Endothelial cell of umbilical vein (primary cell): Measurements from ENCODE around the gene MEGF11. TPM values are rescaled to one million over a fixed set of nuclear protein-coding genes. Genes with fewer than 3 reads are reported as not detected.

ENCODE experiments used
- BruUV-seq: library from RNA; stranded (reverse); fragments of 400-500 nt; replicated peaks from 2 replicates; lab custom pipeline; 2021; lab: Mats Ljungman, UMichigan
- CTCF ChIA-PET: fragments of 300-600, 350-600 bp; sonication (Branson Sonifier 250); formaldehyde crosslinking; loops from one replicate; lab custom pipeline; 2021; ENCODE audit warnings: antibody characterized with exemption, inconsistent platforms; lab: Charles Lee
- POLR2A ChIA-PET: fragments of 300-600, 350-600 bp; sonication (Branson Sonifier 250); formaldehyde crosslinking; loops from one replicate; lab custom pipeline; 2021; ENCODE audit warnings: antibody characterized with exemption, inconsistent platforms; lab: Charles Lee
- DNase-seq: peaks from one replicate; pipeline ENCODE4 v3.0.0-alpha.2; 2011; ENCODE audit warnings: low read depth, low spot score
- FAIRE-seq: peaks from 2 replicates; lab custom pipeline; 2011; peaks lifted over from hg19 to GRCh38; lab: Jason Lieb, UNC
- H2AFZ ChIP-seq: 2 replicates; pipeline ENCODE4 v1.6.0; 2012; ENCODE audit warnings: low read depth, low read length, control low read depth, inconsistent platforms
- H3K27ac ChIP-seq: 2 replicates; pipeline ENCODE4 v1.5.1; 2011; ENCODE audit warnings: low read depth, mild to moderate bottlenecking, control low read depth, low read length, moderate library complexity; ENCODE audit not compliant: insufficient read depth
- H3K27me3 ChIP-seq, 2 experiments: 2 replicates each; pipeline versions ENCODE4 v1.6.0 to v1.6.1; 2011; ENCODE audit warnings: low read length in 2 of 2, mixed read lengths in 1 of 2; ENCODE audit not compliant: control insufficient read depth in 2 of 2, insufficient read depth in 2 of 2
- H3K36me3 ChIP-seq, 2 experiments: 2 replicates in 1 of 2; 3 replicates in 1 of 2; pipeline ENCODE4 v1.5.1; 2011; ENCODE audit warnings: low read length in 2 of 2, mild to moderate bottlenecking in 1 of 2, moderate library complexity in 1 of 2; ENCODE audit not compliant: control insufficient read depth in 2 of 2, insufficient read depth in 2 of 2; ENCODE audit errors: extremely low read depth in 1 of 2
- H3K4me1 ChIP-seq: 3 replicates; pipeline ENCODE4 v1.5.1; 2011; ENCODE audit warnings: mild to moderate bottlenecking, low read length; ENCODE audit not compliant: control insufficient read depth, insufficient read depth; ENCODE audit errors: extremely low read depth
- H3K4me2 ChIP-seq: 2 replicates; pipeline ENCODE4 v1.6.1; 2011; ENCODE audit warnings: low read length, control low read depth, mixed read lengths; ENCODE audit not compliant: insufficient read depth
- H3K4me3 ChIP-seq, 3 experiments: fragments of 200-600 bp in 1 of 3; sonication (generic), shearing (Covaris generic) in 1 of 3; replicated peaks in 1 of 3; 2 replicates each; pipeline ENCODE4 v1.5.1; 2011 to 2016; ENCODE audit warnings: control low read depth in 3 of 3, low read length in 3 of 3, mild to moderate bottlenecking in 2 of 3, inconsistent platforms in 1 of 3, low read depth in 1 of 3, moderate library complexity in 1 of 3; ENCODE audit not compliant: insufficient read depth in 1 of 3
- H3K79me2 ChIP-seq: 2 replicates; pipeline ENCODE4 v1.6.0; 2012; ENCODE audit warnings: low read length, inconsistent platforms; ENCODE audit not compliant: control insufficient read depth, insufficient read depth
- H3K9ac ChIP-seq: replicated peaks from 2 replicates; pipeline ENCODE3; 2011; ENCODE audit warnings: low read length, control low read depth; ENCODE audit not compliant: insufficient read depth; ENCODE audit errors: extremely low read depth
- H3K9me1 ChIP-seq: replicated peaks from 3 replicates; pipeline ENCODE4 v1.6.0; 2011; ENCODE audit warnings: mild to moderate bottlenecking, low read length; ENCODE audit not compliant: control insufficient read depth, insufficient read depth; ENCODE audit errors: extremely low read depth
- H3K9me3 ChIP-seq: replicated peaks from 2 replicates; pipeline ENCODE4 v1.5.1; 2012; ENCODE audit warnings: low read length, inconsistent platforms; ENCODE audit not compliant: control insufficient read depth, insufficient read depth
- H4K20me1 ChIP-seq: replicated peaks from 2 replicates; pipeline ENCODE3; 2011; ENCODE audit warnings: mild to moderate bottlenecking, low read length; ENCODE audit not compliant: control insufficient read depth, insufficient read depth; ENCODE audit errors: extremely low read depth
- CTCF ChIP-seq, 2 donors: IDR thresholded peaks; 1 replicate in 1 of 2; 2 replicates in 1 of 2; pipeline ENCODE4 v1.5.1; 2011; ENCODE audit warnings: low read length in 2 of 2, mild to moderate bottlenecking in 2 of 2, moderate library complexity in 2 of 2, control low read depth in 1 of 2, inconsistent platforms in 1 of 2, low read depth in 1 of 2; ENCODE audit not compliant: insufficient read depth in 1 of 2; ENCODE audit errors: extremely low read depth in 1 of 2
- EZH2 ChIP-seq: IDR thresholded peaks from 2 replicates; pipeline ENCODE4 v1.6.1; 2012; ENCODE audit warnings: borderline replicate concordance, low read depth, mild to moderate bottlenecking, moderate library complexity, low read length, inconsistent platforms; ENCODE audit not compliant: severe bottlenecking
- FOS ChIP-seq: IDR thresholded peaks from 2 replicates; pipeline ENCODE4 v1.6.1; 2011; ENCODE audit warnings: mild to moderate bottlenecking, low read length, moderate library complexity, borderline replicate concordance; ENCODE audit not compliant: insufficient read depth
- GATA2 ChIP-seq: IDR thresholded peaks from 2 replicates; pipeline ENCODE4 v1.7.0; 2011; ENCODE audit warnings: low read depth, mild to moderate bottlenecking, moderate library complexity, mixed read lengths, low read length; ENCODE audit not compliant: insufficient read length, insufficient read depth
- JUN ChIP-seq: IDR thresholded peaks from 2 replicates; pipeline ENCODE4 v1.6.1; 2011; ENCODE audit warnings: borderline replicate concordance, low read depth; ENCODE audit not compliant: insufficient read length, insufficient read depth
- MAX ChIP-seq: IDR thresholded peaks from 2 replicates; pipeline ENCODE4 v1.6.1; 2011; ENCODE audit not compliant: insufficient read depth, insufficient read length
- MYC ChIP-seq: IDR thresholded peaks from one replicate; pipeline ENCODE4 v1.6.1; 2011; ENCODE audit warnings: mild to moderate bottlenecking, low read depth, low read length
- POLR2A ChIP-seq: IDR thresholded peaks from 2 replicates; pipeline ENCODE4 v1.6.1; 2012; ENCODE audit warnings: low read depth, mild to moderate bottlenecking, control low read depth, low read length
- POLR2AphosphoS5 ChIP-seq: IDR thresholded peaks from 2 replicates; pipeline ENCODE4 v1.6.1; 2012; ENCODE audit warnings: low read depth, mild to moderate bottlenecking, control low read depth, low read length, moderate library complexity; ENCODE audit not compliant: insufficient read depth
- dilution Hi-C: fragments of 300-500 bp; cut with MboI; formaldehyde crosslinking; loops from one replicate; pipeline ENCODE4 v1.15.0; 2019; ENCODE audit warnings: low sequenced_read_pairs; ENCODE audit not compliant: extremely low pct_ligation_motif_present
- intact Hi-C: fragments of 100-400 bp; cut with micrococcal nuclease; formaldehyde crosslinking; loops from one replicate; pipeline ENCODE4 v1.10.0; 2022
- polyA plus RNA-seq, 4 experiments: library from polyadenylated mRNA; depleted of rRNA in 3 of 4; stranded (reverse) in 3 of 4; unstranded in 1 of 4; fragments of >200 nt; gene quantifications; 2 replicates each; pipeline versions ENCODE4 v1.2.1 to v1.2.3, GENCODE V29; 2011 to 2012; ENCODE audit warnings: missing spikeins in 1 of 4
- total RNA-seq: library from RNA; stranded (reverse); gene quantifications from 2 replicates; pipeline ENCODE4 v1.2.3, GENCODE V29; 2021

MEGF11 gene
- total and polyA plus RNA-seq, 2 donors (not counting 3 experiments of a cell fraction or from before 2014, with no cell fraction given): not detected

GRCh38 chr15:66226736-66227135, 26.8 kb downstream of the MEGF11 start:
- Histone ChIP-seq H3K4me1 (no peaks in the 10 kb centered on the region), H2AFZ (no peak overlapping the region), H3K27ac (no peak overlapping the region), H4K20me1 (no peaks in the 10 kb centered on the region), H3K9me1 (no peaks in the 10 kb centered on the region), H3K4me2 (no peak overlapping the region), H3K4me3 (no peak overlapping the region), H3K36me3 (no peaks in the 10 kb centered on the region), H3K9me3 (no peaks in the 10 kb centered on the region), H3K9ac (no peak overlapping the region), H3K27me3 (peaks cover 6 to 14% of the 10 kb centered on the region in 2 experiments), H3K79me2 (no peaks in the 10 kb centered on the region)
- intact Hi-C loops (no loop called here), dilution Hi-C loops (no loop called here)
- POLR2A ChIA-PET: no interaction called here
- BruUV-seq: no TSS peak
- FAIRE-seq (no peak), DNase-seq (no peak)
- CTCF ChIA-PET: no interaction called here
- TF ChIP-seq EZH2 (no peak), JUN (no peak), POLR2AphosphoS5 (no peak), FOS (no peak), MAX (no peak)

GRCh38 chr15:66225656-66226274, 27.8 kb downstream of the MEGF11 start:
- H3K9me1 ChIP-seq: no peaks in the 10 kb centered on the region
- intact Hi-C loops (no loop called here), dilution Hi-C loops (no loop called here)
- no peaks in the 10 kb centered on the region for H3K9me3 ChIP-seq
- no peak overlapping the region for H2AFZ ChIP-seq
- no peaks in the 10 kb centered on the region for H3K79me2 ChIP-seq
- H3K36me3 ChIP-seq: no peaks in the 10 kb centered on the region
- no peak overlapping the region for H3K4me2 ChIP-seq
- FAIRE-seq (no peak), DNase-seq (no peak)
- H3K27ac ChIP-seq: no peak overlapping the region
- no TSS peak for BruUV-seq
- H3K9ac ChIP-seq: no peak overlapping the region
- H3K27me3 ChIP-seq: peaks cover 8 to 16% of the 10 kb centered on the region in 2 experiments
- no peak overlapping the region for H3K4me3 ChIP-seq
- CTCF ChIA-PET: no interaction called here
- no peak for TF ChIP-seq POLR2AphosphoS5
- no peak for TF ChIP-seq CTCF (IDR thresholded peaks at IDR 0.05; ENCODE audit: extremely low read depth in 1 of 2, insufficient read depth in 1 of 2, low read depth in 1 of 2, low read length in 2 of 2)
- no peak for TF ChIP-seq GATA2
- no peak for TF ChIP-seq MYC
- TF ChIP-seq FOS: no peak
- no peak for TF ChIP-seq EZH2
- TF ChIP-seq JUN: no peak
- no peak for TF ChIP-seq MAX
- TF ChIP-seq POLR2A: no peak
- H4K20me1 ChIP-seq: no peaks in the 10 kb centered on the region
- no peaks in the 10 kb centered on the region for H3K4me1 ChIP-seq
- POLR2A ChIA-PET: no interaction called here
